ENCODE measurements around the gene AURKA.

AURKA gene

DNA sequence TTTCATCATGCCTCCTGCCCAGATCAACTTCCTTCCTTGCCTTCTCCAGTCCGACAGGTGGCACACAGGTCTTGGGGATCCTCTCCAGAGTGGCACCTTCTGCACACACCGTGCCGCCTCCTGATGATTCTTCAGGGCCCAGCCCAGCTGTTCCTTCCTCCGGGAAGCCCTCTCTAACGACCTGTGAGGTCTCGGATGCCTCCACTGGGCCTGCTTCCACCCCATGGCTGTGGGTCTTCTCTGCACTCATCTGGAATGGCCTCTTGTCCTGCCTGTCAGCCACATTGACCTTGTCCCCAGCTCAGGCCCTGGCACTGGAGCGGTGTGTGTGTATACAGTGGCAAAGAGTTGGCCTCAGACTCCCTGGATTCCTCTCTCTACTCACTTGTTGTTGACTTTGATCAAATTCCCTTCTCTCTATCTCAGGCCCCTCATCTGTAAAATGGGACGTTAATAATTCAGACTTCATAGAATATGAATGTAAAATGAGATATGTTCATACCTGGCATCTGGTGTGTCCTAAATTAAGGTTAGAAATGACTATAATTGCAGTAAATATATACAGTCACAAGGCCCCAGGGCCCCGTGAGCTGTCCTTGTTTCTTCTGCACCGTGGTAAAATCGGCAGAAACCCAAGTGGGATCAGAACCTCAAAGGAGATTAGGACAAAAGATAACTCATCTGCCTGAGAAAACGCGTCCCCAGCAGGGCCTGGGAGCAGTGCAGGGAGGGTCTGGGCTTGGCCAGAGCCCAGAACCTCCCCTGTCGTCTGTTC is 31.7 kb downstream of the AURKA start:
- peak overlapping the region; percentile 80 for H3K4me3 ChIP-seq (ENCODE audit: low read length)
- DNase-seq (ENCODE audit: low read depth) = no peak
- no peak for TF ChIP-seq CTCF (conservative IDR thresholded peaks at IDR 0.05; ENCODE audit: low read depth, low read length)

DNA sequence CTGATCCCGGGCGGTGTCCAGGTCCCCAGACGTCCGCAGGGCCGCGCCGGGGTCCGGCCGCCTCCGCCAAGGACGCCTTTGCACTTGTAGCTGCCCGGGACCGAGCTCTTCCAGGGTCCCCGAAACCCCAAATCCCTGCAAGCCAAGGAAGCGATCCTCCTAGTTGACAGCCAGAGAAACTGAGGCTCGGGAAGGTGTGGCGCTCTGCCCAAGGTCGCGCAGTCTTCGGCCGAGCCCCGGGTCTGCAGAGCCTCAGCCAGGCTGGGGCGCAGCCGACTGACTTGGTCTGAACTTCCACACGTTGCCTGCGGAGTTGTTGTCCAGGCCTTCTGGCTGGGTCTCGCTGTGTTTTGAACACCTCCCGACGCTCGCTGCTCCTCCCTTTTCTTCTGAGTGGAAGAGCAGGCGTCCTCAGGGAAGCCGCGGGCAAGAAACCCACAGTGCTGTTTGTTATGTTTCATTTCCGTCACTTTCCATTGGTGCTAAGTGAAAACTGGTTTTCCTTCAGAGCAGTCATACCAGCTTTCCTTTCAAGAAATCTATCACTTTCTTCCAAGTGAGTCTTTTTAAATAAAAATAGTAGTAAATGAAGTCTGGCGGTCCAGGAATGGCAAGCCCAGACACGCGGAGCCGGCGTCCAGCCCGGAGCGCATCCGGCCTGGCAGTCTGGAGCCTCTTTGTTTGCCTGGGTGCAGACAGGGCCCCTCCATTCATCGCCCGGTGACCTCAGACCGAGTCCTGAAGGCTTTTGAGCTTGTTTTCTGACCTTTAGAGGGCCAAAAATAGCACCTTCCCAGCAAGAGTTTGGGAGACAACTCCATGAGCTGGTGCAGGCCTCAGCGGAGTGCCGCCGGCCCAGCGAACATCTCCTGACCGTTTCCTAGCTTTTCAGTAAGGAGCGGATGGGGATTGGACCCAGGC is 32.5 kb downstream of the AURKA start:
- DNase-seq (ENCODE audit: low read depth) = no peak
- peak overlapping the region; percentile 80 for H3K4me3 ChIP-seq (ENCODE audit: low read length)
- TF ChIP-seq CTCF (conservative IDR thresholded peaks at IDR 0.05; ENCODE audit: low read depth, low read length) = no peak

DNA sequence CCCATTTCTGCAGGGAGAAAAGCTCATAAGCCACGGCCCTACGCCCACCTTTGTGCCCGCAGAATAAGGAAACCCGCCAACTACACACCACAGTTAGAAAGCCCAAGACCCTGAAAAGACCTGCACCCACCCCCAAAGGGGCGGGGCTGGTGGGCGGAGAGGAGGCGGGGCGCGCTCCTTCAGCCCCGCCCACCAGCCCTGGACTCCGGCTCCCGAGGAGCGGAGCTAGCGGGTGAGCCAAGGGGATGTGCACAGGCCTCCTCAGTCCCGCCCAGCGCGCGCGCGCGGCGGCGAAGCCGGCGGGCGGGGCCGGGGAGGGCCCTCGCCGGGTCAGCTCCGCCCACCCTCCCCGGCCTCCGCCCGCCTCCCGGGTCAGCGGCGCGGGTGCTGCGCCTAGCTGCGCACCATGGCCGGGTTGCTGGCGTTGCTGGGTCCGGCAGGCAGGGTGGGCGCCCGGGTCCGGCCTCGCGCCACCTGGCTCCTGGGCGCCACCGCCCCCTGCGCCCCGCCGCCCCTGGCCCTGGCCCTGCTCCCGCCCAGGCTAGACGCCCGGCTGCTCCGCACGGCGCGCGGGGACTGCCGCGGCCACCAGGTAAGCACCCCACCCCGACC is 33.3 kb downstream of the AURKA start, which contains the start of gene FAM210B:
FAM210B (plus strand) TSS at position 375 of the 612 bp plus-strand sequence; CDS start at position 407, 32 bp downstream.
- TF ChIP-seq CTCF (conservative IDR thresholded peaks at IDR 0.05; ENCODE audit: low read depth, low read length) = no peak
- peak; percentile 59 for DNase-seq (ENCODE audit: low read depth)
- peak within 1 kb of the TSS; percentile 80 for H3K4me3 ChIP-seq (ENCODE audit: low read length)

DNA sequence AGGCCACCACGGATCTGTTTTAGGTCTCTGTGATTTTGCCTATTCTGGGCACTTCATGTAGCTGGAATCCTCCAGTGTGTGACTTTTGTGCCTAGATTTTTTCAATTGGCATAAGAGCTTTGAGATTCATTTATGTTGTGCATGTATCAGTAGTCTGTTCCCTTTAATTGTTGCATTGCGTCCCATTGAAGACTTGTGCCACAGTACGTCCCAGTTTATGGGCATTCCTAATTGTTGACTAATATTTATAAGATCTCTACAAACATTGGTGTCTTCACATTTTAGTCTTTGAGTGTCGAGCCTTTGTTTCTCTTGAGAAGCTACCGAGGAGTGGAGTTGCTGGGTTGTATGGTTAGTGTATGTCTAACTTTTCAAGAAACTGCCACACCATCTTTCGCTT is 33.9 kb downstream of the AURKA start:
- peak overlapping the region; percentile 43 for H3K4me3 ChIP-seq (ENCODE audit: low read length)
- no peak for TF ChIP-seq CTCF (conservative IDR thresholded peaks at IDR 0.05; ENCODE audit: low read depth, low read length)
- no peak for DNase-seq (ENCODE audit: low read depth)

GRCh38 chr20:56353356-56353755 is 38.7 kb downstream of the AURKA start:
- no peak for DNase-seq (ENCODE audit: low read depth)
- no peak overlapping the region for H3K4me3 ChIP-seq (ENCODE audit: low read length)
- no peak for TF ChIP-seq CTCF (conservative IDR thresholded peaks at IDR 0.05; ENCODE audit: low read depth, low read length)

- H3K4me3 ChIP-seq (ENCODE audit: low read length) = no peak overlapping the region
- DNase-seq (ENCODE audit: low read depth) = no peak
- no peak for TF ChIP-seq CTCF (conservative IDR thresholded peaks at IDR 0.05; ENCODE audit: low read depth, low read length)
Observed at GRCh38 chr20:56352345-56353055, 39.5 kb downstream of the AURKA start.
